Fibroblast of the aortic adventitia (primary cell): ENCODE data around the gene FAM3A. TPM values are rescaled to one million over a fixed set of nuclear protein-coding genes. Genes with fewer than 3 reads are reported as not detected.
"Not testable (repeated sequence)": the region's sequence is repeated elsewhere in the genome, so short reads cannot be mapped to it uniquely, and the experiment has no call there.

ENCODE experiments used
- DNase-seq: peaks from one replicate; pipeline ENCODE4 v3.0.0-alpha.2; 2010; ENCODE audit warnings: low read depth
- H3K4me3 ChIP-seq: 2 replicates; pipeline ENCODE4 v1.5.1; 2011; ENCODE audit warnings: low read depth, mild to moderate bottlenecking, control low read depth, low read length, moderate library complexity
- total RNA-seq: library from RNA; depleted of rRNA; stranded (reverse); fragments of >200 nt; gene quantifications from 2 replicates; pipeline ENCODE4 v1.2.3, GENCODE V29; 2012; ENCODE audit warnings: low replicate concordance
- TF ChIP-seq, protein P1 (sequence below): IDR thresholded peaks from 2 replicates; pipeline ENCODE4 v1.5.1; 2011; ENCODE audit warnings: mild to moderate bottlenecking, low read length, control low read depth, inconsistent platforms; ENCODE audit not compliant: insufficient read depth

Gene FAM3A
- total RNA-seq: 16.9 and 20.0 TPM in 2 replicates

DNA sequence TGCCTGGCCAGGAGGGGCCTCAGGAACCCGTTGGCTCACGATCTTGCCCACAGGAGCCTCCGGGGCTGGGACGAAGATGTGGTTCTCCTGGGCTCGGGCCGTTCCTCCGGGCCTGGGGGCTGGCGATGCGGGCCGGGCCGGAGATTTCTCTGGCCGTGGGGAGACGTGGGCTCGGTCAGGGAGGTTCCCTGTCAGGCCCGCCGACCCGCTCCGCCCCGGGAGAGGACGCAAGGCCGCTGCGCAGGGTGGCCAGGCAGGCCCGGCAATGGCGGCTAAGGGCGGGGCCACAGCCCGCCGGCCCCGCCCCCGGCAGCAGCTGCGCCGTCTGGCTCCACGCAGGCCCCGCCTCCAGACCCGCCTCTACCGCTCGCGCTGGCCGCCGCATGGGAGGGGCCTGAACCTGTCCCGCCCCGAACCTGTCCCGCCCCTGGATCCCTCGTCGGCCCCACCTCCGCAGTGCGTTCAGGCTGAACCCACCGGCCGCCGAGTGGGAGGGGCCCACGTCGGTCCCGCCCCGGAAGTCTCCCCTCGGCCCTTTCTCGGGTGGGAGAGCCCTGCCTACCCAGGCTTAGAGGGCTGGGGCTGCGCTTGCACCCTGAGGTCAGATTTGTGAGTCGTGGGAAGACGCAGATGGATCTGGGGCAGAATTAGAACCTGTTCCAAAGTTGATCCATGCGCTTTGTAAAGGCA lies at the start of gene FAM3A:
Gene FAM3A (minus strand): TSS at position 267 of the 690 bp plus-strand sequence. CDS start 460 bp downstream, outside the sequence.
- TF ChIP-seq, protein P1, sequence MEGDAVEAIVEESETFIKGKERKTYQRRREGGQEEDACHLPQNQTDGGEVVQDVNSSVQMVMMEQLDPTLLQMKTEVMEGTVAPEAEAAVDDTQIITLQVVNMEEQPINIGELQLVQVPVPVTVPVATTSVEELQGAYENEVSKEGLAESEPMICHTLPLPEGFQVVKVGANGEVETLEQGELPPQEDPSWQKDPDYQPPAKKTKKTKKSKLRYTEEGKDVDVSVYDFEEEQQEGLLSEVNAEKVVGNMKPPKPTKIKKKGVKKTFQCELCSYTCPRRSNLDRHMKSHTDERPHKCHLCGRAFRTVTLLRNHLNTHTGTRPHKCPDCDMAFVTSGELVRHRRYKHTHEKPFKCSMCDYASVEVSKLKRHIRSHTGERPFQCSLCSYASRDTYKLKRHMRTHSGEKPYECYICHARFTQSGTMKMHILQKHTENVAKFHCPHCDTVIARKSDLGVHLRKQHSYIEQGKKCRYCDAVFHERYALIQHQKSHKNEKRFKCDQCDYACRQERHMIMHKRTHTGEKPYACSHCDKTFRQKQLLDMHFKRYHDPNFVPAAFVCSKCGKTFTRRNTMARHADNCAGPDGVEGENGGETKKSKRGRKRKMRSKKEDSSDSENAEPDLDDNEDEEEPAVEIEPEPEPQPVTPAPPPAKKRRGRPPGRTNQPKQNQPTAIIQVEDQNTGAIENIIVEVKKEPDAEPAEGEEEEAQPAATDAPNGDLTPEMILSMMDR: no peak
- peak within 1 kb of the TSS; percentile 73 for H3K4me3 ChIP-seq
- DNase-seq: peak; percentile 84

- not testable (repeated sequence) for DNase-seq, H3K4me3 ChIP-seq
These were observed 46.3 kb upstream of the FAM3A start for GRCh38 chrX:154562295-154562694.

DNA sequence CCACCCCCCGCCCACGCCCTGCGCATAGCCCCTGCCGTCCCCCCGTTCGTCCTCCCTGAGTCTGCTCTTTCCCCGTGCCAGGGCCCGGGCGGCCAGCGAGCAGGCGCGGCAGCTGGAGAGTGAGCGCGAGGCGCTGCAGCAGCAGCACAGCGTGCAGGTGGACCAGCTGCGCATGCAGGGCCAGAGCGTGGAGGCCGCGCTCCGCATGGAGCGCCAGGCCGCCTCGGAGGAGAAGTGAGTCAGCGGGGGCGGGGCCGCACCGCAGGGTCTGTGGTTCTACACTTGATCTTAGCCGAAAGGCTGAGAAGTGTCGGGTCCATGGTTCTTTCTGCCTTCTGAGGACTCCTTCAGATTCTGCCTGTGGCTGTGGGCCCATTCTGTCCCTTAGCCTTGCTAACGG lies 44.3 kb upstream of the FAM3A start:
- not testable (repeated sequence) for DNase-seq, H3K4me3 ChIP-seq

DNA sequence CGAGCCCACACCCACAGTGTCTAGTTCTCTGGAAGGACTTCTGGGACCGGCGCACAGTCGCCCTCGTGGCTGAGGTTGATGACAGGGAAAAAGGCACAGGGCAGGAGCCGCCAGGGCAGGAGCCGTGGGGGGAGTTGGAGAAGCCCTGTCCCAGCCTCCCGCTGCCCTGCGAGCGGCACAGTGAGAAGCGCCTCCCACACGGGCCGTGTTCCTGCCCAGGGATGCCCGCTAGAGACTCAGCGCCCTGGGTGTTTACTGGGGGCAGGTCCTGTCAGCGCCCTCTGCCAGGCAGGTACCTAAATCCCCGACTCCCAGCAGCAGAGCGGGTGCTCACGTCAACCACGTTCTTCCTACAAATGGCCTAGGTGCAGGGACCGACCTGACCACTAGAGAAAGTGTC lies 42.9 kb upstream of the FAM3A start:
- H3K4me3 ChIP-seq: not testable (repeated sequence)

GRCh38 chrX:154558060-154558690 lies 42.1 kb upstream of the FAM3A start:
- H3K4me3 ChIP-seq, DNase-seq: not testable (repeated sequence)

More for the DNA sequence above, 42.9 kb upstream of the FAM3A start:
- not testable (repeated sequence) for DNase-seq

GRCh38 chrX:154552112-154552806 lies 36.2 kb upstream of the FAM3A start:
- not testable (repeated sequence) for DNase-seq, H3K4me3 ChIP-seq

- no peak overlapping the region for H3K4me3 ChIP-seq
- TF ChIP-seq, protein P1: no peak
- no peak for DNase-seq
These were observed 33.7 kb upstream of the FAM3A start for GRCh38 chrX:154549766-154550165.

DNA sequence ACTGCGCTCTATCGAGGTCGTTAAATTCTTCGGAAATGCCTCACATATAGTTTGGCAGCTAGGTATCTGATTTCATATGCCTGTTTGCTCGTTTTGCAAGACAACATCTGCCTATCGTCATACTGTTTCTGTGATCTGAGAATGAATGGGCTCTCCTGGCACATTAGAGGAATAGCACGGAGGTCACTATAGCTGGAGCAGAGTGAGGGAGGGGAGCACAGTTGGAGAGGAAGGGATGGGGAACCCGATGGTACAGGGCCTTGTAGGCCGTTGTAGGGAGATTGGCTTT lies 31.9 kb upstream of the FAM3A start:
- TF ChIP-seq, protein P1: no peak
- peak overlapping the region; percentile 77 for H3K4me3 ChIP-seq
- DNase-seq: peak; percentile 43

DNA sequence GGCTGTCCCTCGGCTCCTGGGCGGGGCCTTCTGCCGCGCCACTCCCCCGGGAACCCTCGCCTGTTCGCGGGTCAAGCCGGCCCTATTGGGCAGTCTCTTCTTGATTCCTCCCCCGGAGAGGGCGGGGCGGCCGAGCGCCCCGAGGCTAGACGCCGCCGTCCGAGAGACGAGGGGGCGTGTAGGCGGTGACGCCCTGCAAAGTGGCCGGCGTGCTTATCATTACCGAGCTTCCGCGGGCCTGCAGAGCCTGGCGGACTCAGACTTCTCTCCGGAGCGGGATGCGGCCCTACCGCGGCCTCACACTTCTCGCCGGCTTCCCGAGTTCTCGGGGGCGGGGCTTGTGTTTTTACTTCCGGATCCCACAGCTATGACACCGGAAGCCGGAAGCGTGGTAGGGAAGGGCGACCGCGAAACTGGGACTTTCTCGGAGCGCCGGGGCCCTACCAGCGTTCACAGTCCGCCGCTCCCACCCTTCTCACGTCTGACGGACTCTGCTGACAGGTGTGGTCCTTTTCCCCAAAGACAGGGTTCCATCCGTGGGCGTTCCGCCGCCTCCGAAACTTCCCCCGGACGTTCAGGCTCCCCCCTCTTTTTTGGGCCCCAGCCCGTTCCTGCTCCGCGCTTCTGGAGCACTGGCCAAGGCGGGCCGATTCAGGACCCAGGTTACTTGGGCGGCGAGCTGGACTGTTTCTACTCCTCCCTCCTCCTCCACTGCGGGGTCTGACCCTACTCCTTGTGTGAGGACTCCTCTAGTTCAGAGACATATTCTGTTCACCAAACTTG lies 31.4 kb upstream of the FAM3A start, which contains the start of gene IKBKG:
Gene IKBKG (plus strand): TSS at position 376 of the 783 bp plus-strand sequence. CDS start 4,383 bp downstream, outside the sequence.
- H3K4me3 ChIP-seq: peak within 1 kb of the TSS; percentile 77
- peak; percentile 87 for DNase-seq
- TF ChIP-seq, protein P1: no peak
